ENCODE measurements around the gene CDR2.

GRCh38 chr16:22423716-22424115, 49.3 kb upstream of the CDR2 start:
- TF ChIP-seq CTCF (IDR thresholded peaks at IDR 0.05) (no peak), POLR2A (IDR thresholded peaks at IDR 0.05) (no peak)

Data from adrenal gland (tissue), 5 donors.